ENCODE measurements around the gene ZNF487.
"Not testable (repeated sequence)": the region's sequence is repeated elsewhere in the genome, so short reads cannot be mapped to it uniquely, and the experiment has no call there.

The ZNF487 gene

DNA sequence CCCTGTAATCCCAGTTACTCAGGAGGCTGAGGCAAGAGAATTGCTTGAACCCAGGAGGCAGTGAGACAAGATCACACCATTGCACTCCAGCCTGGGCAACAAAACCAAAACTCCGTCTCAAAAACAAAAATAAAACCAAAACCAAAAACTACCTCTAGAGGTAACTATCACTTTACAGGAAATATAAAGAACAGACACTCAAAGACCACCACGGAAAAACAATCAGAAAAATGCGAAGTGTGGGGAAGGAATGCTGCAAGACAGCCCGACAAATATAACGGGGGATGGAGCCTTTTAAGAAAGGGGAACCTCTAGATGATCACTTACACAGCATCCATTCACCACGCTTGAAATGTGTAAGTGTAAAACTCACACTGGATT, 32.2 kb upstream of the ZNF487 start:
- no peak for DNase-seq (ENCODE audit: low spot score)

DNA sequence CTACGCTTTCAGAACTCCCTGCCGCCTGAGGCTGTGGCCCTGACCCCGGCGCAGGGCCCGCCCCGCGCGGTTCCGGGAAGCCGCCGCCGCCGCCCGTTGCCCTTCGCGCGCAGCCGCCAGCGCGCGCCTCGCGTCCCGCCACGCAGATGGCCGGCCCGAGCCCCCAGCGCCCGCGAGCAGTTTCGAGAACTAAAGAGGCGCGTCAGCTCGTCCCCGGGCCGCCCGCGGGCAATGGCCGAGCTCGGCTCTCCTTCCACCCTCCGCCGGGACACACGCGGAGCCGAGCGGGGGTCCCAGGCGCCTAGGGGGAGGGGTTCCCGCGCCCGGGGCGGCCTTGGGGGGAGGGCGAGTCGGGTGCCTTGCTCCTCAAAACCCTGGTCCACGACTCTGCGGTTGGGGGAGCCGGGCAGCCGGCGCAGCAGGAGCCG, 29.7 kb upstream of the ZNF487 start:
- peak; percentile 73 for DNase-seq (ENCODE audit: low spot score)

- DNase-seq (ENCODE audit: low spot score) = peak; percentile 88
Measured at GRCh38 chr10:43407576-43408330, 29.2 kb upstream of the ZNF487 start.

- no peak for DNase-seq (ENCODE audit: low spot score)
Measured at GRCh38 chr10:43408331-43408709, 28.6 kb upstream of the ZNF487 start.

DNA sequence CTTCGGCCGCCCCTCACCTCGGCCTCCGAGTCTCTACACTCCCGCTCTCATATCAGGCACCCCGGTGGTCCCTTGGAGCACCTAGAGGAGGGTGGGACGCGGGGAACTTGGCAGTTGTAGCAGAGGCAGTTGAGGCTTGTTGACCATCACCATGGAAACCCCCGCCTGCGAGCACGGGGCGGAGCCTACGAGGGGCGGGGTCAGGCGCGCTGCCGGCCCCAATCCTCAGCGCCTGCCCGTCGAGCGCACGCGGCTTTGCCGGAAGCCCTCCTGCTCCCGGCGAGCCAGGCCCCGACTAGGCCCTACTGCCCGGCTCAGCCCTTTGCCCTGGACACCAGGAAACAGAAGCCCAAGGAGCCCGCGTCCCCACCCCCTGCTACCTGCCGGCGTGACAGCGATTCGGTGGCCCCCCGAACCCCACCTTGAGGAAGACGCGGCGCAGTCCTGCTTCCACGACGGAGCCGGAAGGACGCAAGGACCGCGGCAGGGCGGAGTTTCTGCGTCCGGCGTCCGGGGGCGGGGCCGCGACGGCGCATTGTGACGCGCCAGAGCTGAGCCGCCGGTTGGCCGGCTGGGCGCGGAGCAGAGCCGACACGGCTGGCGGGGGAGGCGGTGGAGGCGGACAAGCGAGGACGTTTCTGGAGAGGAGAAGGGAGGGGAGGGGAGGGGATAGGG, 28.1 kb upstream of the ZNF487 start, which contains the start of gene HNRNPF:
HNRNPF (minus strand) TSS at position 477 of the 675 bp plus-strand sequence. CDS start 21,302 bp downstream, outside the sequence.
- DNase-seq (ENCODE audit: low spot score) = peak; percentile 91

- DNase-seq (ENCODE audit: low spot score) = no peak
Measured at GRCh38 chr10:43409385-43410109, 27.4 kb upstream of the ZNF487 start.

- DNase-seq (ENCODE audit: low spot score) = no peak
Measured at GRCh38 chr10:43410345-43410744, 26.6 kb upstream of the ZNF487 start.

GRCh38 chr10:43411536-43411935, 25.4 kb upstream of the ZNF487 start:
- no peak for DNase-seq (ENCODE audit: low spot score)

- no peak for DNase-seq (ENCODE audit: low spot score)
Measured at GRCh38 chr10:43415544-43415943, 21.4 kb upstream of the ZNF487 start.

DNA sequence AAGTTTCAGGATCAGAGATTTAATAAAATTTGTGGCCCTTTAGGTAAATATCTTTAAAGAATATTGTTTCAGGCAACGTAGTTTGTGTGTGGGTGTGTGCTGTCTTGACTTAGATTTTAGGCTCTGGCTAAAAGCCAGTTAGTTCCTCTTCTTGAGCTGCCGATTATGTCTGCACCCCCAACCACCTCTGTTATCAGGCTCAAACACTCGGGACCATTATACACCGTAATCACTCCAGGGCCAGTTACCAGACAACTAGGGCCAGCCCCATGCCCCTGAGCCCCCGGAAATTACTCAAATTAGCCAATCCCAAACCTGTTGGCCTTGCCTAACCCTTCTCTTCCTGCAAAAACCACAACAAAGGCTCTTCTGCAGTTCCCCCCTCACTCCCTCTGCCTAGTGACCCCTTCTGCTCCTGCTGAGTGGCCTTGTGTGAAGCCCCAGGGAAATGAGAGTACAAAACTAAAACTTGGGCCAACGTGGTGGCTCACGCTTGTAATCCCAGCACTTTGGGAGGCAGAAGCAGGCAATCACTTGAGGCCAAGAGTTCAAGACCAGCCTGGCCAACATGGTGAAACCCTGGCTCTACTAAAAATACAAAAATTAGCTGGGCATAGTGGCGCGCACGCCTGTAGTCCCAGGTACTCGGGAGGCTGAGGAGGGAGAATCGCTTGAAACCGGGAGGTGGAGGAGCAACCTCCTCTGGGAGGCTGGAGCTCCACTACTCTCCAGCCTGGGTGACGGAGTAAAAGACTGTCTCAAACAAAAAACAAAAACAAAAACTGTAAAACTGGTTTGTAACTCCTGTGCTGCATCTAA, 18.8 kb upstream of the ZNF487 start:
- peak; percentile 62 for DNase-seq (ENCODE audit: low spot score)

DNA sequence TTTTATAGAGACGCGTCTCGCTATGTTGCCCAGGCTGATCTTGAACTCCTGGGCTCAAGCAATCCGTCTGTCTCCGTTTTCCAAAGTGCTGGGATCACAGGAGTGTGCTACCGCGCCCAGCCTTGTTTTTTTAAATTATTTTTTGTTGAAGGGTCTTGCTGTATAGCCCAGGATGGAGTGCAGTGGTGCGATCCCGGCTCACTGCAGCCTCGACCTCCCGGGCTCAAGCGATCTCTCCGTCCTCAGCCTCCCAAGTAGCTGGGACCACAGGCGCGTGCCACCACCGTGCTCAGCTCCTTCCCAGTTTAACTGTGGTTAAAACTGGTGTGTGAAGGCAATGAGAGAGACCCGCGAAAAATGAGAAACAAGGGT, 16.9 kb upstream of the ZNF487 start:
- no peak for DNase-seq (ENCODE audit: low spot score)

GRCh38 chr10:43420369-43421200, 16.3 kb upstream of the ZNF487 start:
- DNase-seq (ENCODE audit: low spot score) = peak; percentile 78

DNA sequence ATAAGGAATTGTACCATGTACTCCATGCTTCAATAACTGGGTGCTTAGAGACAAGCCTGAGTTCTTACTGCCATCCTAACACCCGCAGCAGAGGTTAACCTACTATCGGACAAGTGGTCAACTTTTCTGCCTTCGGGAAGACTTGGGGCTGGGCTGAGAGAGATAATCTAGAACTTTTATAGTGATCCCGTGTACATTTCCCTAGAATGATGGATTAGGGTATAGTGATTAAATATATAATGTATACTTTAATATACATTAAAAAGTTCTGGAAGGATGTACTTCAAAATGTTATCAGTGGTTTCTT, 15.8 kb upstream of the ZNF487 start:
- DNase-seq (ENCODE audit: low spot score) = no peak

DNA sequence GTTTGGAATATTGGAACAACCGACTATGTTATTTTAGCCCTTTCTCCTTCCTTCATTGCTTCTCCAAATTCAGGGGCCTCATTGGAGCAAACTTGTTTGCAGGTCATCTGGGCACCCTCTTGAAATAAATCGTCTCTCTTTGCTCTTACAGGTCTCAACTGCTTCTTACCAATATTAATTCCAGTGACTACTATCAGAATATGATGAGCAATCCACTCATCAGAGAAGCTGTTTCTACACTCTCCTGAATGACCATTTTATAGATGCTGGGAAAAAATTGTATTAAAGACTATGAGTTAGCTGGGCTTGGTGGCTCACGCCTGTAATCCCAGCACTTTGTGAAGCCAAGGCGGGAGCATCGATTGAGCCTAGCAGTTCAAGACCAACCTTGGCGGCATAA, 15.4 kb upstream of the ZNF487 start:
- DNase-seq (ENCODE audit: low spot score) = no peak

- not testable (repeated sequence) for DNase-seq (ENCODE audit: low spot score)
Measured at GRCh38 chr10:43421944-43422343, 15.0 kb upstream of the ZNF487 start.

DNA sequence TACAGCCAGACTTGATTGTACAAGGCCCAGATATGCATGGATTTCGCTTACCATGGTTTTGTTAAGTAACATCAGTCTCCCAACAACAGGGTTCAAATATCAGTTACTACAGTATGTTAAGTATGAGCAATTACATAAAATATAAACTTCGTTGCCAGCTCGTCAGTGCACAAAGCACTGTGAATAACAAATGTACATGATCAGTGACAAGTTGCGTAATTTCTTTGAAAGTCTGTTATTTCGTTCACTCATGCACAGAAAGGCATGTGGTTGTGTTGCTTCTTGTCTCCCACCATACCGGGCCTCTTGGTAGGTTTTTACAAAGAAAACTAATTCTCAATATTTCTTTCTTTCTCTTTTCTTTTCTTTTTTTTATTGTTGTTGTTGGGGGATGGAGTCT, 12.5 kb upstream of the ZNF487 start:
- no peak for DNase-seq (ENCODE audit: low spot score)

- not testable (repeated sequence) for DNase-seq (ENCODE audit: low spot score)
Measured at GRCh38 chr10:43426476-43426875, 10.4 kb upstream of the ZNF487 start.

- DNase-seq (ENCODE audit: low spot score) = no peak
Measured at GRCh38 chr10:43427166-43427825, 9.6 kb upstream of the ZNF487 start.

GRCh38 chr10:43430926-43431663, 5.8 kb upstream of the ZNF487 start:
- DNase-seq (ENCODE audit: low spot score) = no peak

All from germinal center (tissue), 1 donor.